ENCODE results near the gene PTCD2.

DNA sequence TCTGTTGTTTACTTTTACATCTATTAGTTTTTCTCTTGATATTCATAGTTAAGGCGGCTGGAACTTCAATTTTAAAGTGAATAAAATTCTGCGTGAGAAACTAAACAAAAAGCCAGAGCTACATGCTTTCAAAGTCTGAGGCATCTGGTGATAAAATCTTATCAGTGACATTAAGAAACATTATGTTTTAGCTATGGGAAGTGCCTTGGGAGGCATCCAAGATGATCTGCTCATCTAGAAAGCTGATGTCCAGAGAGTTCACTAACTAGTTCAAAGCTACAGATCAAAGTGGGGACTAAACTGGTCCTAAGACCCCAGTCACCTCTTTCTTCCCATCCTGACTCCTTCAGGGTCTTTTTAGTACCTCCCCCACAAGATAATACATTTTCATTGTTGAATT is 37.3 kb upstream of the PTCD2 start:
- TF ChIP-seq EP300 (IDR thresholded peaks at IDR 0.05) (no peak), POLR2A (IDR thresholded peaks at IDR 0.05) (no peak)
- TF ChIP-seq, protein P1, sequence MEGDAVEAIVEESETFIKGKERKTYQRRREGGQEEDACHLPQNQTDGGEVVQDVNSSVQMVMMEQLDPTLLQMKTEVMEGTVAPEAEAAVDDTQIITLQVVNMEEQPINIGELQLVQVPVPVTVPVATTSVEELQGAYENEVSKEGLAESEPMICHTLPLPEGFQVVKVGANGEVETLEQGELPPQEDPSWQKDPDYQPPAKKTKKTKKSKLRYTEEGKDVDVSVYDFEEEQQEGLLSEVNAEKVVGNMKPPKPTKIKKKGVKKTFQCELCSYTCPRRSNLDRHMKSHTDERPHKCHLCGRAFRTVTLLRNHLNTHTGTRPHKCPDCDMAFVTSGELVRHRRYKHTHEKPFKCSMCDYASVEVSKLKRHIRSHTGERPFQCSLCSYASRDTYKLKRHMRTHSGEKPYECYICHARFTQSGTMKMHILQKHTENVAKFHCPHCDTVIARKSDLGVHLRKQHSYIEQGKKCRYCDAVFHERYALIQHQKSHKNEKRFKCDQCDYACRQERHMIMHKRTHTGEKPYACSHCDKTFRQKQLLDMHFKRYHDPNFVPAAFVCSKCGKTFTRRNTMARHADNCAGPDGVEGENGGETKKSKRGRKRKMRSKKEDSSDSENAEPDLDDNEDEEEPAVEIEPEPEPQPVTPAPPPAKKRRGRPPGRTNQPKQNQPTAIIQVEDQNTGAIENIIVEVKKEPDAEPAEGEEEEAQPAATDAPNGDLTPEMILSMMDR (IDR thresholded peaks at IDR 0.05): no peak
